Occipital lobe (tissue), 2 donors: ENCODE results near the gene NEK3. TPM values are rescaled to one million over a fixed set of nuclear protein-coding genes. Genes with fewer than 3 reads are reported as not detected.
"Not testable (repeated sequence)": the region's sequence is repeated elsewhere in the genome, so short reads cannot be mapped to it uniquely, and the experiment has no call there.

Experiments
- DNase-seq: peaks from one replicate; lab custom pipeline; 2025; lab: John Stamatoyannopoulos, UW
- total RNA-seq: library from RNA; depleted of rRNA; stranded (reverse); fragments of >200 nt; gene quantifications from one replicate; pipeline ENCODE4 v1.2.3, GENCODE V29; 2014

The NEK3 gene
- total RNA-seq, 1 donor from 2014 or later: 11.4 TPM

DNA sequence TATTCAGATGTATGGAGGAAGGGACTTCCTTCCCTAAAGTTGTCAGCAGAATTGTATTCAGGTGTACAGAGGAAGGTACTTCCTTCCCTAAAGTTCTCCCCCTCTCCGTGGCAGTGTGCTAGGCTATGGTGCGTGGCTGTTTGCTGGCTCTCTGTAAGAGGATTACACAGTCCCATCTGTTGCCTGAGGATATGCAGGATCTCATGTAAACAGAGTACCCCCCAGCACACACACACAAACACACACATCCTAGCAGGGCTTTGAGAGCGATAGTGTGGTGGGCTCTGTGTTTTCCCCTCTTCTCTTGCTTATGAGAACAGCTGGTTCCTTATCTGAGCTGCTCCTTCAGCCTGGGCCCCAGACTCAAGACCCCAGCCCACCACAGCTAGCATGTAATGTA lies 40.8 kb downstream of the NEK3 start:
- no peak for DNase-seq

DNA sequence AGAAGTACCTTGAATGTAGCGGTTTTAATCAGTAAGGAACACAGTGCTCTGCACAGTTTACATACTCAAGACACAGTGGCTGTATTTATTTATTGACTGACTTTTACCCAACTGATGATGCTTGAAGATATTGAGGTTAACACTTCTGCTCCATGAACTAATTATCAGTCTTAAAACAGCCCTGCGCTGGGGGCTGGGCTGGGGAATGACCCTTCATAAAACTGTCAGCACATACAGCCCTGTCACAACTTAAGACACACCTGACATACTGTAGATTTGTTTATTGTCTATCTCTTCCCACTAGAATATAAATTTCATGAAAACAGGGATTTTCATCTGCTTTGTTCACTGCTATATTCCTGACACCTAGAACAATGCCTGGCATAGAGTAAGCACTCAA lies 41.3 kb downstream of the NEK3 start:
- DNase-seq: no peak

DNA sequence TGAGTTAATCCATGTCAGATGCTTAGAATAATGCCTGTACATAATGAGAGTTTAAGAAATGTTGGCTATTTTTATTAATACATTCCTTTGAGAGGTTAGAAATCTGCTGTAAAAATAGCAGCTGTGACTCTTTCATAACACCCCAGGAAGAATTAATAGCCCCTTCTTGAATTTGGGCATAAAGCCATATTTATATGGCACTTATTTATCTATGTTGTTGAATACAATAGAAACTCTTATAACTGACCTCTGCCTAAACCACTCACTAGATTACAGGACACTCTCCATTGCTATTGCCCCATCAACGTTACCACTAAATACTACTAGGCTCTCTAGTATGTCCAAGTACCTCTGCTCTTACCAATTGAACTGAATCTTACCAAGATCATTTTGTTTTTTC lies 46.8 kb downstream of the NEK3 start:
- DNase-seq: no peak

DNA sequence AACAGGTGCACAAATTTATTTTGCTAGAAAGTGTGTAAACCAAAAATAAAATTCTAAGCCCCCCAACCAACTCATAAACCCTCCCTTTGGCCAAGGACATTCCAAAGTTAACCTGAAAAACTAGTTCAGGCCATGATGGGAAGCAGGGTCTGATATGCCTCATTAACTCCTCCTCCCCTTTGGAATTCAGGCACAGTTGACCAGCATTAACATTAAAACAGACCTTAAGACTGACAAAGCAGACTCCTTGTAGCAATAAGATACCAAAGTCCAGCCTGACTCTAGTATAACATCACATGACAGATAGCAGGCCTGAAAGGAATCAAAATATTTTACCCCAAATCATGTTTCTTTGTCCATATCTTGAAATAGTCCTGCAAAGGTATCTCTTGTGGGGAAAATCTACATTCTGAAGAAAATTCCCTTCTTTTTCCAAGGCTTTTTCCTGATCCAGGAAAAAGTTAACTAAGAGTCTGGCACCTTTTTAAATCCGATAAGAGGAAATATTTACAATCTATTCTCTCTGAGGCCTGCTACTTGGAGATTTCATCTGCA lies 50.2 kb downstream of the NEK3 start:
- no peak for DNase-seq

DNA sequence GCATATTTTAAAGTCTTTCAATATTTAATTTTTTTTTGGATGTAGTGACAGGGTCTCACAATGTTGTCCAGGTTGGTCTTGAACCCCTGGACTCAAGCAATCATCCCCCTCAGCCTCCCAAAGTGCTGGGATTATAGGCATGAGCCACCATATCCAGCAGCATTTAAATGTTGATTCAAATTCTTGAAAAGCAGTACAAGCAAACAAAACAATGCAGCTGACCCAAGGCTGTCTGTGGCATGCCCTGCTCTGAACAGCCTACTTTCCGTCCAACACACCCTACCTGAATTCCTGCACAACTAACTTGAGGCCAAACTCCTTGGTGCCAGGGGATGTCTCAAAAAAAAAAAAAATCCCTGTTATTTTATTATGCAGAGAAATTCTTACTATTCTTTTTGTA lies 53.6 kb downstream of the NEK3 start:
- DNase-seq: no peak

DNA sequence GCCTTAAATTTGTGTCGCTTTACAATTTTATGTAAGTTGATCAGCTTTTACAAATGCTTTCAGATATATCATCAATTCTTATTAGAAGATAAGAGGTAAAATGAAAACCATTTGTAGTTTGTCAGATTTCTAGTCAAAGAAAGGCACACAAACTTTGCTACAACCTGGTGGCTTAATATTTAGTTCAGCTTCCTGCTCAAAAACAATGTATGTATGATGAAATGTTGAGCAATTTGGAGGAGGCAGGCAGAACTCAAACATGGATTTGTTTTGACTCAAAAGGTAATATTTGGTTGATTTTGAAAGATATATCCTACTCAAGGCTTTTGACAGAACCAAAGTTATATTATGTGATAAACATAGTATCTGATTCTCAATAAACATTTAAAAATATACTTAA lies 54.8 kb downstream of the NEK3 start:
- no peak for DNase-seq

DNA sequence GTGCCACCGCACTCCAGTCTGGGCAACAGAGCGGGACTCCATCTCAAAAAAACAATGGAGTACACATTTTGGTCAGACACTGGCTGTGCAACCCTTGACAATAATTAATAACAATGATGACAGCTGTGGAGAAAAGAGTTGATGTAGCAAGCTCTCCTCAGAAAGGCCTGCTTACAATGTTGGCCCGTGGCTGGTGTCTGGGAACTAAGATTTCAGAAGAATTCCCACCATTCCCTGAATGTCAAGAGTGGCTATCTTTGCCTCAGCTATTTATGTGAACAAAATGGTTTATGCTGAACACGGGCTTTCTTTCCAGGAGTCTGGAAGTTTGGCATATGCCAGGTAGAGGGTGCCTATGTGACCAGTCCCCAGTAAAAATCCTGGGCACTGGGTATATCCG lies 56.0 kb downstream of the NEK3 start:
- DNase-seq: no peak

DNA sequence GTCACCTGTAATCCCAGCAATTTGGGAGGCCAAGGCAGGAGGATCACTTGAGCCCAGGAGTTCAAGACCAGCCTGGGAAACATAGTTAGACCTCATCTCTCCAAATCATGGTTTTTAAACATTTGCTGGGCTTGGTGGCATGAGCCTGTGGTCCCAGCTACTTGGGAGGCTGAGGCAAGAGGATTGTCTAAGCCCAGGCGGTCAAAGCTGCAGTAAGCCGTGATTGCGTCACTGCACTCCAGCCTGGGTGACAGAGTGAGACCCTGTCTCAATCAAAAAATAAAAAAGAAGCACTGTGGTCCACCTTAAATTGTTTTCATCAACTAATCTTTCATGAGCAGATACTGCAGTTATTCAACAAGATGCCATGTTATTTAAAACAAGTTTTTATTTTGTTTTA lies 57.0 kb downstream of the NEK3 start:
- DNase-seq: not testable (repeated sequence)

DNA sequence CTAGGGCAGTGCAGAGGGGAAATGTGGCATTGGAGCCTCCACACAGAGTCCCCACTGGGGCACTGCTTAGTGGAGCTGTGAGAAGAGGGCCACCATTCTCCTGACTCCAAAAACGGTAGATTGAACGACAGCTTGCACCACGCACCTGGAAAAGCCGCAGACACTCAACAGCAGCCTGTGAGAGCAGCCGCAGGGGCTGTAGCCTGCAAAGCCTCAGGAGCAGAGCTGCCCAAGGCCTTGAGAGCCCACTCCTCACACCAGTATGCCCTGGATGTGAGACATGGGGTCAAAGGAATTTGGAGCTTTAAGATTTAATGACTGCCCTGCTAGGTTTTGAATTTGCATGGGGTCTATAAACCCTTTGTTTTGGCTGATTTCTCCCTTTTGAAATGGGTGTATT lies 62.2 kb downstream of the NEK3 start:
- DNase-seq: no peak

DNA sequence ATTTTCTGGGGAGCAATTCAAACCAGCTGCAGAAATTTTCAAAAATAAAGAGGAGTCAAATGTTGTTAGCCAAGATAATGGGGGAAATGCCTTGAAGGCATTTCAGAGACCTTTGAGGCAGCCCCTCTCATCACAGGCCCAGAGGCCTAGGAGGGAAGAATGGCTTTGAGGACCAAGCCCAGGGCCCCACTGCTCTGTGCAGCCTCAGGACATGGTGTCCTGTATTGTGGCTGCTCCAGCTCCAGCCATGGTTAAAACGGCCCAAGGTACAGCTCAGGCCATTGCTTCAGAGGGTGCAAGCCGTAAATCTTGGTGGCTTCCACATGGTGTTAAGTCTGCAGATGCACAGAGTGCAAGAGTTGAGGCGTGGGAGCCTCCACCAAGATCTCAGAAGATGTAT lies 62.6 kb downstream of the NEK3 start:
- DNase-seq: no peak

DNA sequence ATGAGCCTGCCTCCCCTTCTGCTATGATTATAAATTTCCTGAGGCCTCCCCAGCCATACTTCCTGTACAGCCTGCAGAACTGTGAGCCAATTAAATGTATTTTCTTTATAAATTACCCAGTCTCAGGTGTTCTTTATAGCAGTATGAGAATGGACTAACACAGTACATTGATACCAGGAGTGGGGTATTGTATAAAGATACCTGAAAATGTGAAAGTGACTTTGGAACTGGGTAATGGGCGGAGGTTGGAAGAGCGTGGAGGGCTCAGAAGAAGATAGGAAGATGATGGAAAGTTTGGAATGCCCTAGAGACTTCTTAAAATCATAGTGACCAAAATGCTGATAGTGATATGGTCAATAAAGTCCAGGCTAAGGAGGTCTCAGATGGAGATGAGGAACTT lies 63.3 kb downstream of the NEK3 start:
- no peak for DNase-seq

DNA sequence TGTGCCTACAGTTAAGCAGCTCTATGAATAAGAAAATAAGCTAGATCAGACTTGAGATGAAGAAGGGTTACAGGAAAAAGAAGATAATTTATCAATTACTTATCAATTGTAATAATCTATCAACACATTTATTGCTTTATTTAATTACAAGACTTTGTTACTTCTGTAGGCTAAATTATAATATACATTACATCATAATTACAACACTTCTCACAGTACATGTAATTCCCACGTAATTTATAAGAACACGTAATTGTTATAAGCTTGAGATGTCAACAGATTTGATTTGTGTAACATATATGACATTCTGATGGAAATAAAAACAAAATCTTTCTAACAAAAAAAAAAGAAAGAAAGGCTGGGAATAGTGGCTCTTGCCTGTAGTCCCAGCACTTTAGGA lies 67.3 kb downstream of the NEK3 start:
- no peak for DNase-seq

DNA sequence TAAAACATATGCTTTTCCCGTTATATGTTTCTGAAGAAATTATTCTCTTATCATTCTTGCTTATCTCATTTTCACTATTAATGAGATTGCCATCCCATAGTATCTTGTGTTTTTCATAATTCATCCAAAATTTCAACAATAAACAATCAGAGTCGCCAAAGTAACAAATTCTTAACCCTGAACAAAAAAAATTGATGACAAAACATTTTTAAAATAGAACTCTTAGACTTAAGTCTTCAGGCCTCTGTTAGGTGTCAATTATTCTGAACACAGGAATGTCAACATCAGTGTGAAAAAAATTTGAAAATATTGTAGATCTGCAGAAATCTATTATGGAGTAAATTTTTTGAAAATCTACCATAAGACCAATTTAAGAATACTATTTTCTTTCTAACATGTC lies 67.9 kb downstream of the NEK3 start:
- no peak for DNase-seq

DNA sequence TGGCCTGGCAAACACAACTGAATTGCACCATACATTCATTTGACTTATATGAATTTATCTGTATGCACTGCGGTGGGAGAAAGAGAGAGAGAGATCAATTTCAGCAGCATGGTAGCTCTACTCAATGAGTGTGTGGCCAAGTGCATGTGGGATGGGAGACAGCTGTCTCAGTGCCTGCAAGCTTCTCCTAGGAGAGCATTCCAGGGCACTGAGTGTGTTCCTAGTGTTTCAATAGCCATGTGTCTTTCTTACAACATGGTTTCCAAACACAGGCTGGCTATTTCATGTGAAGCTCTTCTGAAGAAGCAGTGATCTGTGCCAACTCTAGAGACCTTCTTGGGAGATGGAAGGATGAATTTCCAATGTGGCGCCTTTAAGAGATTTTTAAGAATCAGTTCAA lies 74.0 kb downstream of the NEK3 start:
- no peak for DNase-seq

DNA sequence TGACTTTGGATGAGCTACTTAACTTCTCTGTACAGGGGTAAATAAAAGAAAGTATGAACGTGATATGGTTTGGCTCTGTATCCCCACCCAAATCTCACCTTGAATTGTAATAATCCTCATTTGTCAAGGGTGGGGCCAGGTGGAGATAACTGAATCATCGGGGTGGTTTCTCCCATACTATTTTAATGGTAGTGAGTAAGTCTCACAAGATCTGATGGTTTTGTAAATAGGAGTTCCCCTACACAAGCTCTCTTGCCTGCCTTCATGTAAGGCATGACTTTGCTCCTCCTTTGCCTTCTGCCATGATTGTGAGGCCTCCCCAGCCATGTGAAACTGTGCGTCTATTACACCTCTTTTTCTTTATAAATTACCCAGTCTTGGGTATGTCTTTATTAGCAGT lies 74.4 kb downstream of the NEK3 start:
- DNase-seq: not testable (repeated sequence)

Other genes with a start within 250 kb of the NEK3 start
- gene ATP7B, start 148.1 kb downstream of the NEK3 start, total RNA-seq: 11.1 TPM
- 32.0 TPM for gene ALG11, start 147.2 kb downstream of the NEK3 start, total RNA-seq
- gene UTP14C, start 134.9 kb downstream of the NEK3 start, total RNA-seq: 25.9 TPM
- 0.94 TPM for gene NEK5, start 30.5 kb downstream of the NEK3 start, total RNA-seq
- gene THSD1, start 246.6 kb upstream of the NEK3 start, total RNA-seq: 15.0 TPM